Mesothelial cell of epicardium (in vitro differentiated cells): ENCODE data around the gene SCUBE1. TPM values are rescaled to one million over a fixed set of nuclear protein-coding genes. Genes with fewer than 3 reads are reported as not detected.

ENCODE experiments used
- DNase-seq, 2 experiments: peaks; one replicate each; pipeline ENCODE4 v3.0.0; 2021; ENCODE audit warnings: low spot score in 2 of 2; ENCODE audit not compliant: unreplicated experiment in 2 of 2
- H3K27ac Mint-ChIP-seq: 2 replicates; pipeline ENCODE4 v1.8.0; 2021; ENCODE audit warnings: mixed read lengths
- H3K27me3 Mint-ChIP-seq: 2 replicates; pipeline ENCODE4 v1.8.0; 2021; ENCODE audit warnings: low read depth, mixed read lengths
- H3K36me3 Mint-ChIP-seq: 2 replicates; pipeline ENCODE4 v1.8.0; 2021; ENCODE audit warnings: mixed read lengths
- H3K4me1 Mint-ChIP-seq: 2 replicates; pipeline ENCODE4 v1.8.0; 2021; ENCODE audit warnings: mixed read lengths
- H3K4me3 Mint-ChIP-seq: 2 replicates; pipeline ENCODE4 v1.8.0; 2021; ENCODE audit warnings: mild to moderate bottlenecking, moderate library complexity, mixed read lengths
- H3K9me3 Mint-ChIP-seq: 2 replicates; pipeline ENCODE4 v1.8.0; 2021; ENCODE audit warnings: mixed read lengths
- total RNA-seq: library from RNA; stranded (reverse); gene quantifications from 3 replicates; pipeline ENCODE4 v1.2.1, GENCODE V29; 2021
- TF ChIP-seq, protein P1 (sequence below): fragments of 200-600 bp; sonication (generic); IDR thresholded peaks from one replicate; pipeline ENCODE4 v1.5.0; 2021; ENCODE audit warnings: antibody characterized with exemption; ENCODE audit not compliant: unreplicated experiment

SCUBE1 gene
- total RNA-seq, 1 donor from 2014 or later, result 19.3 TPM

DNA sequence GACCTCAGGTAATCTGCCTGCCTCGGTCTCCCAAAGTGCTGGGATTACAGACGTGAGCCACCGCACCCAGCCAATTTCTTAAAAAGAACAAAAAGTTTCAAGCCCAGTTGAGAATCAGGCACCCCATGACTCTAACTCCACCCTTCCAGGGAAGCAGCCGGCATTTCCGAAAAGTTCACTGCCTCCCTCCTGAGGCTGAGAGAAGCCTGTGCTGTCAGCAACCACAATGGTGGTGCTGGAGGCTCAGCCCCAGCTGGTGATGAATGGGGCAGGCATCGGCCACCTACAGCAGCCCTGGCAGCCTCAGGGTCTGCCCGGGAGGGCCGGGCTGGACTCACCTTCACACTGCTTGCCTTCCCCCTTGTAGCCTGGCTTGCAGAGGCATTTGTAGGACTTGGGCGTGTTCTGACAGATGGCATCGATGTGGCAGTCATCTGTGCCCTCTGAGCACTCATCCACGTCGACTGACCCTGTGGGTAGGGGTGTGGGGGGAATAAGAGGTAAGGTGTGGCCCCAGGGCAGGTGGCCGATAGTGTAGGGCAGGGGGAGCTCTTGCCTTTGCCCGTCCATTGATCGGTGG, 4.3 kb downstream of the SCUBE1 start:
- Mint-ChIP-seq H3K36me3 (no peaks in the 10 kb centered on the region), H3K4me3 (no peak overlapping the region)
- TF ChIP-seq, protein P1, sequence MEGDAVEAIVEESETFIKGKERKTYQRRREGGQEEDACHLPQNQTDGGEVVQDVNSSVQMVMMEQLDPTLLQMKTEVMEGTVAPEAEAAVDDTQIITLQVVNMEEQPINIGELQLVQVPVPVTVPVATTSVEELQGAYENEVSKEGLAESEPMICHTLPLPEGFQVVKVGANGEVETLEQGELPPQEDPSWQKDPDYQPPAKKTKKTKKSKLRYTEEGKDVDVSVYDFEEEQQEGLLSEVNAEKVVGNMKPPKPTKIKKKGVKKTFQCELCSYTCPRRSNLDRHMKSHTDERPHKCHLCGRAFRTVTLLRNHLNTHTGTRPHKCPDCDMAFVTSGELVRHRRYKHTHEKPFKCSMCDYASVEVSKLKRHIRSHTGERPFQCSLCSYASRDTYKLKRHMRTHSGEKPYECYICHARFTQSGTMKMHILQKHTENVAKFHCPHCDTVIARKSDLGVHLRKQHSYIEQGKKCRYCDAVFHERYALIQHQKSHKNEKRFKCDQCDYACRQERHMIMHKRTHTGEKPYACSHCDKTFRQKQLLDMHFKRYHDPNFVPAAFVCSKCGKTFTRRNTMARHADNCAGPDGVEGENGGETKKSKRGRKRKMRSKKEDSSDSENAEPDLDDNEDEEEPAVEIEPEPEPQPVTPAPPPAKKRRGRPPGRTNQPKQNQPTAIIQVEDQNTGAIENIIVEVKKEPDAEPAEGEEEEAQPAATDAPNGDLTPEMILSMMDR, result no peak

DNA sequence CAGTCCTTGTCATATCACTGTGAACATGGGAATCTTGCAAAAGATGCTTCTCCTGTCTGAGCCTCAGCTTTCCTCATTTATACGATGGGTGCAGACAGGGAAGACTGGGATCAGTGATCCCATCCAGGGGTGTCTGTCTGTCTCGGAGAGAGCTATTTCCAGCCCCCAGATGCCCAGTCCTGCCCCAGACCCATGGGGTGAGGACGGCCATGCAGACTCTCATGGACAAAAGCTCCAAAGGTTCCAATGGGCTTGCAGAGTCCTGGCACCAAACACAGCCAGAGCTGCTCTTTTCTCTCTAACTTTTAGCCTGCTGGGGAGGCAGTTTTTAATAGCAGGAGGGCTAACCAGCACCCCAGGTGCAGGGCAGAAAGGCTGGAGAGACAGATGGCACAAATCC, 5.2 kb downstream of the SCUBE1 start:
- Mint-ChIP-seq H3K27me3 (peaks cover 25% of the 10 kb centered on the region), H3K27ac (no peak overlapping the region), H3K9me3 (no peaks in the 10 kb centered on the region), H3K4me1 (peaks cover 8% of the 10 kb centered on the region), H3K36me3 (no peaks in the 10 kb centered on the region), H3K4me3 (no peak overlapping the region)
- DNase-seq, result no peak
- TF ChIP-seq, protein P1, result no peak

More for the DNA sequence above, 4.3 kb downstream of the SCUBE1 start:
- no peak overlapping the region for H3K27ac Mint-ChIP-seq
- no peak for DNase-seq
- peaks cover 8% of the 10 kb centered on the region for H3K4me1 Mint-ChIP-seq
- peaks cover 27% of the 10 kb centered on the region for H3K27me3 Mint-ChIP-seq
- H3K9me3 Mint-ChIP-seq, result no peaks in the 10 kb centered on the region

DNA sequence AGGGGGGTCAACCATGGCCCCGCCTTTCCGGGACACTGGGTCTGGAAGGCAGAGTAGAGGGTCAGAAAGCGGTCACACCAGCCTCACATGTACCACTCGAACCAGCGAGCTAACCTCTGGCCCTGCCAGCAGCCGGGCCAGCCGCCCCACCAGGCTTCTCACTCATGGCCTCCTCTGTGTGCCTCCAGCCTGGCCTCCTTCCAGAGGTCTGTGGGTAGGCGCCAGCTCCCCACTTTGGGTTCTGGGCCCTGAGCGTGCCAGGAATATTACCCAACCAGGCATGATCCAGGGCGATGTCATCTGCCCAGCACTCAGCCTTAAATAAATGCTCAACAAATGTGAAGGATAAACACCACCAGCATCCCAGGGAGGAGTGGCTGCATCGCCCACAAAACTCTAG, 5.8 kb downstream of the SCUBE1 start:
- TF ChIP-seq, protein P1, result no peak

DNA sequence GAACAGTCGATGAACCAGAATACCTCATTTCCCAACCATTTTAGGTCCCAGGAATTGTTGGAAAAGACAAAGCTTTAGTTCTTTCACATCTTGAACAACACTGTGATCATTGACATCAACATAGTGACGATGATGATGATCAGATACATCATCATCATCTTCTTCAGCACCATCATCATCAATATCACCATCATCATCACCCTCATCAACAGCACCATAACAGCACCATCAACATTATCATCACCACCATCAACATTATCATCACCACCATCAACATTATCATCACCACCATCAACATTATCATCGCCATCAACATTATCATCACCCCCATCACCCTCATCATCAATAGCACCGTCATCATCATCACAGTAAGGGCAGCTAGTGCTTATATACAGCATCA, 8.8 kb downstream of the SCUBE1 start:
- Mint-ChIP-seq H3K27ac (no peak overlapping the region), H3K9me3 (no peaks in the 10 kb centered on the region), H3K36me3 (no peaks in the 10 kb centered on the region), H3K27me3 (no peaks in the 10 kb centered on the region), H3K4me1 (peaks cover 12% of the 10 kb centered on the region), H3K4me3 (no peak overlapping the region)
- TF ChIP-seq, protein P1, result no peak
- DNase-seq, result no peak

More for the DNA sequence above, 5.8 kb downstream of the SCUBE1 start:
- H3K36me3 Mint-ChIP-seq, result no peaks in the 10 kb centered on the region
- peaks cover 7% of the 10 kb centered on the region for H3K4me1 Mint-ChIP-seq
- H3K27ac Mint-ChIP-seq, result peak overlapping the region; percentile 28
- peaks cover 22% of the 10 kb centered on the region for H3K27me3 Mint-ChIP-seq
- no peak overlapping the region for H3K4me3 Mint-ChIP-seq
- no peaks in the 10 kb centered on the region for H3K9me3 Mint-ChIP-seq
- DNase-seq, result no peak

DNA sequence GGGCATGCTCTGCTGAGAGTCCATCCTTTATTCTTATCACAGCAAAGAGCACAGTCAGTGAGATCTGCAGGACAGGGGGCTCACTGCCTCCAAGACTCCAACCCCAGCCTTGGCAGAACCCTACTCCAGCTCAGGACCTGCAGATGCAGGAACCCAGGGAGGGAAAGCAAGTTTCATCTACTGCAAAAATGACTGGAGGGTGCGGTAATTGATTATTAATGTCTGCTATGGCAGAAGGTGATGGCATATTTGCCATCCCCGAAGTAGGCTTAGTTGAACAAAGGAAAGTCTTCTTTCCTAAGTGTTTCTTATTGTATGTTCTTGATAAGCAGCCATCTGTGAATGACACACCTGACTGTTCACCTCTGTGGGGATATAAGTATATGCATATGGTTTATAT, 9.2 kb downstream of the SCUBE1 start:
- H3K36me3 Mint-ChIP-seq, result no peaks in the 10 kb centered on the region

More for the DNA sequence above, 9.2 kb downstream of the SCUBE1 start:
- no peak for DNase-seq
- Mint-ChIP-seq H3K9me3 (no peaks in the 10 kb centered on the region), H3K27ac (no peak overlapping the region), H3K27me3 (no peaks in the 10 kb centered on the region), H3K4me1 (peaks cover 12% of the 10 kb centered on the region), H3K4me3 (no peak overlapping the region)
- TF ChIP-seq, protein P1, result no peak
